Endodermal cell (in vitro differentiated cells): ENCODE measurements around the gene KRTAP10-3. TPM values are rescaled to one million over a fixed set of nuclear protein-coding genes. Genes with fewer than 3 reads are reported as not detected.

Experiments
- DNase-seq: peaks from one replicate; pipeline ENCODE4 v3.0.0-alpha.2; 2017
- H3K27ac ChIP-seq: 2 replicates; pipeline ENCODE4 v1.5.1; 2013; ENCODE audit warnings: mild to moderate bottlenecking, low read depth, low read length, moderate library complexity
- H3K27me3 ChIP-seq: 2 replicates; pipeline ENCODE4 v1.6.1; 2013; ENCODE audit warnings: mild to moderate bottlenecking, low read length, moderate library complexity; ENCODE audit not compliant: insufficient read depth, control insufficient read depth, poor library complexity, severe bottlenecking
- H3K36me3 ChIP-seq: 2 replicates; pipeline ENCODE4 v1.7.0; 2013; ENCODE audit warnings: mild to moderate bottlenecking, low read length, moderate library complexity; ENCODE audit not compliant: control insufficient read depth, insufficient read depth
- H3K4me1 ChIP-seq: one replicate; pipeline ENCODE4 v1.7.0; 2013; ENCODE audit warnings: low read length; ENCODE audit not compliant: control insufficient read depth, insufficient read depth
- H3K4me3 ChIP-seq: 2 replicates; pipeline ENCODE4 v1.5.1; 2013; ENCODE audit warnings: mild to moderate bottlenecking, low read length, moderate library complexity
- H3K9ac ChIP-seq: 2 replicates; pipeline ENCODE4 v1.6.1; 2013; ENCODE audit warnings: mild to moderate bottlenecking, low read length, moderate library complexity; ENCODE audit not compliant: poor library complexity, severe bottlenecking; ENCODE audit errors: extremely low read depth
- H3K9me3 ChIP-seq: 2 replicates; pipeline ENCODE4 v1.6.1; 2013; ENCODE audit warnings: mild to moderate bottlenecking, low read length, moderate library complexity; ENCODE audit not compliant: control insufficient read depth
- H3K27ac Mint-ChIP-seq: 2 replicates; pipeline ENCODE4 v1.8.0; 2020; ENCODE audit warnings: mixed read lengths
- H3K27me3 Mint-ChIP-seq: 2 replicates; pipeline ENCODE4 v1.8.0; 2021; ENCODE audit warnings: mild to moderate bottlenecking, mixed read lengths; ENCODE audit not compliant: insufficient read depth
- H3K36me3 Mint-ChIP-seq: 2 replicates; pipeline ENCODE4 v1.8.0; 2020; ENCODE audit warnings: low read depth, mixed read lengths
- H3K4me1 Mint-ChIP-seq: 2 replicates; pipeline ENCODE4 v1.8.0; 2020; ENCODE audit warnings: mixed read lengths
- H3K4me3 Mint-ChIP-seq: 2 replicates; pipeline ENCODE4 v1.8.0; 2020; ENCODE audit warnings: mild to moderate bottlenecking, moderate library complexity, mixed read lengths
- H3K9me3 Mint-ChIP-seq: 2 replicates; pipeline ENCODE4 v1.8.0; 2020; ENCODE audit warnings: mild to moderate bottlenecking, mixed read lengths
- WGBS, 2 experiments: methylation state at CpG; one replicate each; pipeline versions ENCODE4 v1.1.5 to v1.1.7; 2013; ENCODE audit warnings: missing lambda C conversion rate in 2 of 2, mixed read lengths in 1 of 2; ENCODE audit not compliant: insufficient coverage in 1 of 2, insufficient read length in 1 of 2; 5-methylcytosine and 5-hydroxymethylcytosine counted together
- total RNA-seq, 2 donors: library from RNA; stranded (reverse); fragmentation: NEBNext Ultra II Directional in 1 of 2; extraction: Animal tissue kit (Norgen Biotek cat#: 25700) in 1 of 2; gene quantifications; 2 replicates in 1 of 2; 3 replicates in 1 of 2; pipeline ENCODE4 v1.2.1, GENCODE V29; 2021
- TF ChIP-seq, protein P1 (sequence below): fragments of 200-600 bp; sonication (generic); conservative IDR thresholded peaks from 2 replicates; pipeline ENCODE4 v1.5.0; 2021; ENCODE audit warnings: antibody characterized with exemption, mild to moderate bottlenecking

Gene KRTAP10-3
- total RNA-seq, 2 donors from 2014 or later, result not detected

DNA sequence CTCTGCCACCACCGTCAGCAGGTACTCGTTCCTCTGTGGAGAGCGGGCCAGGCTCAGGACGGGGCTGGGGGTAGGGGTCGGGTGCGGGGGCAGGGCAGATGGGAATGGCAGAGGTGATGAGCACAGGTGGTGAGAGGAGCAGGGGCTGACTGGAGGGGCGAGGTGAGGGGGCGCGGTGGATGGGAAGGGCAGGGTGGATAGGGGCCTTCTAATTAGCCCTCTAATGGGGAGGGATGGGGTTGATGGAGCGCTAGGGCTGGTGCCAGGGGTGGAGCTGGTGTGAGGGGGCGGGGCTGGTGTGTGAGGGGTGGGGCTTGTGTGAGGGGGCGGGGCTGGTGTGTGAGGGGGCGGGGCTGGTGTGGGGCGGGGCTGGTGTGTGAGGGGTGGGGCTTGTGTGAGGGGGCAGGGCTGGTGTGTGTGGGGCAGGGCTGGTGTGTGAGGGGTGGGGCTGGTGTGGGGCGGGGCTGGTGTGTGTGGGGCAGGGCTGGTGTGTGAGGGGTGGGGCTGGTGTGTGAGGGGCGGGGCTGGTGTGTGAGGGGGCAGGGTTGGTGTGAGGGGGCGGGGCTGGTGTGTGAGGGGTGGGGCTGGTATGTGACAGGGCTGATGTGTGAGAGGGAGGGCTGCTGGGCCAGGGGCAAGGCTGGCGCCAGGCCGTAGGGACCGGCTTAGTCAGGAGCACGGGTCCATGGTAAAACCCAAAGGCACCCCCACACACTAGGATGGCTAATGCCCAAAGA, 24.5 kb downstream of the KRTAP10-3 start:
- H3K36me3 Mint-ChIP-seq, result no peaks in the 10 kb centered on the region
- peak; percentile 68 for DNase-seq

DNA sequence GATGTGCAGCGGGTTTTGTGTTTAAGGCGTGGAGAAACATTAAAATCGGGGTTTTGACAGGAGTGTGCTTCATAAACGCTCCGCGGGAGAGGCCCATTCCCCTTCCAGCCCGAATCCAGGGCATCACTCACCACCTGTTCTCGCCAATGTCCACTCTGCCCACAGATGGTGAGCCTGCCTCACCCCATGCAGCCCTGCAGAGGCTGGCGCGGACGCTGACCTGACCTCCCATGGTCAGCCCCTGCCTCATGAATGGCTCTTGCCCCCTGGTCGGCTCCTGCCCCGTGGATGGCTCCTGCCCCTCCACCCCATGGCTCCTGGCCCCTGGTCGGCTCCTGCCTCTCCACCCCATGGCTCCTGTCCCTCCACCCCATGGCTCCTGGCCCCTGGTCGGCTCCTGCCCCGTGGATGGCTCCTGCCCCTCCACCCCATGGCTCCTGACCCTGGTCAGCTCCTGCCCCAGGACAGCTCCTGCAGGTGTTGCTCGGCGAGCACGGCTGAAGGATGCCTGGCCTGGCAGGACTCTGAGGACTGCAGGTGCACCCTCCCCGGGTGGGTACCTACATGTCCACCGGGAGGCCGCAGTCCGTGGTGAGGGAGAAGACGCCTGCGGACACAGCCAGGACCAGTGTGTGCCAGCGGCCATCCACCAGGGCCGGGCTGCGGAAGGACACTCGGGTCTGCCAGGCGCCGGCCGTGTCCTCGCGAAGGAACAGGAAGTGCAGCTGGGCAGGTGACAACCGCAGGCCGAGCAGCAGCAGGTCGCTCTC, 25.3 kb downstream of the KRTAP10-3 start:
- Histone ChIP-seq H3K9me3 (no peaks in the 10 kb centered on the region), H3K4me1 (no peaks in the 10 kb centered on the region), H3K27me3 (no peaks in the 10 kb centered on the region), H3K9ac (no peak overlapping the region), H3K27ac (no peak overlapping the region), H3K4me3 (no peak overlapping the region), H3K36me3 (no peaks in the 10 kb centered on the region)
- DNase-seq, result peak; percentile 52
- 92 to 95% methylated on average over 34 to 37 of the region's 37 CpGs for WGBS, 2 experiments
- no peak overlapping the region for H3K4me3 Mint-ChIP-seq
- H3K9me3 Mint-ChIP-seq, result no peaks in the 10 kb centered on the region
- no peaks in the 10 kb centered on the region for H3K36me3 Mint-ChIP-seq
- H3K27ac Mint-ChIP-seq, result no peak overlapping the region
- TF ChIP-seq, protein P1, sequence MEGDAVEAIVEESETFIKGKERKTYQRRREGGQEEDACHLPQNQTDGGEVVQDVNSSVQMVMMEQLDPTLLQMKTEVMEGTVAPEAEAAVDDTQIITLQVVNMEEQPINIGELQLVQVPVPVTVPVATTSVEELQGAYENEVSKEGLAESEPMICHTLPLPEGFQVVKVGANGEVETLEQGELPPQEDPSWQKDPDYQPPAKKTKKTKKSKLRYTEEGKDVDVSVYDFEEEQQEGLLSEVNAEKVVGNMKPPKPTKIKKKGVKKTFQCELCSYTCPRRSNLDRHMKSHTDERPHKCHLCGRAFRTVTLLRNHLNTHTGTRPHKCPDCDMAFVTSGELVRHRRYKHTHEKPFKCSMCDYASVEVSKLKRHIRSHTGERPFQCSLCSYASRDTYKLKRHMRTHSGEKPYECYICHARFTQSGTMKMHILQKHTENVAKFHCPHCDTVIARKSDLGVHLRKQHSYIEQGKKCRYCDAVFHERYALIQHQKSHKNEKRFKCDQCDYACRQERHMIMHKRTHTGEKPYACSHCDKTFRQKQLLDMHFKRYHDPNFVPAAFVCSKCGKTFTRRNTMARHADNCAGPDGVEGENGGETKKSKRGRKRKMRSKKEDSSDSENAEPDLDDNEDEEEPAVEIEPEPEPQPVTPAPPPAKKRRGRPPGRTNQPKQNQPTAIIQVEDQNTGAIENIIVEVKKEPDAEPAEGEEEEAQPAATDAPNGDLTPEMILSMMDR, result no peak
- no peaks in the 10 kb centered on the region for H3K4me1 Mint-ChIP-seq
- H3K27me3 Mint-ChIP-seq, result no peaks in the 10 kb centered on the region

More for the DNA sequence above, 24.5 kb downstream of the KRTAP10-3 start:
- H3K27ac ChIP-seq, result no peak overlapping the region
- no peaks in the 10 kb centered on the region for H3K4me1 ChIP-seq
- Mint-ChIP-seq H3K9me3 (no peaks in the 10 kb centered on the region), H3K4me3 (no peak overlapping the region), H3K4me1 (no peaks in the 10 kb centered on the region), H3K27ac (no peak overlapping the region), H3K27me3 (no peaks in the 10 kb centered on the region)
- H3K9me3 ChIP-seq, result no peaks in the 10 kb centered on the region
- TF ChIP-seq, protein P1, result no peak
- 95 to 100% methylated on average over 4 to 13 of the region's 21 CpGs for WGBS, 2 experiments
- H3K4me3 ChIP-seq, result no peak overlapping the region
- no peak overlapping the region for H3K9ac ChIP-seq
- no peaks in the 10 kb centered on the region for H3K27me3 ChIP-seq
- H3K36me3 ChIP-seq, result no peaks in the 10 kb centered on the region

DNA sequence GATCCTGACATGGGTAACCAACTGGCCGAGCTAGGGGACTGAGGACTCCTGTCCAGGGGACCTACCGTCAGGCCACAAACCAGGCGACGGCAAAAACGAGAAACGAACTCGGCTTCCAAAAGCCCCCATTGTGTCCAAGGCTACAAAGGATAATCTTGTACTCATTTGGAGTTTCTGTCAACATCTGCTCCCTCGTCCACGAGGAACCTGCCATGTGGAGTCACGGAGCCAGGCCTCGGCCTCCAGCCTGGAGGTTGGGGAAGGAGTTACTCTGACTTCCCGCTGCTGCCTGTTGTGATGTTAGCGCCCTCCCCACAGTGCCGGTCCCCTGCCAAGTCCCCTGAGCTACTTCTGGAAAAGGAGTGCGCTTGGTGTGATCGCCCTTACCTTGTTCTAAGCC, 25.9 kb downstream of the KRTAP10-3 start:
- Histone ChIP-seq H3K9me3 (no peaks in the 10 kb centered on the region), H3K27ac (no peak overlapping the region), H3K4me3 (no peak overlapping the region), H3K36me3 (no peaks in the 10 kb centered on the region), H3K9ac (no peak overlapping the region), H3K27me3 (no peaks in the 10 kb centered on the region), H3K4me1 (no peaks in the 10 kb centered on the region)
- no peaks in the 10 kb centered on the region for H3K9me3 Mint-ChIP-seq
- 94 to 95% methylated on average over 14 to 16 of the region's 16 CpGs for WGBS, 2 experiments
- peak; percentile 38 for DNase-seq
- H3K36me3 Mint-ChIP-seq, result no peaks in the 10 kb centered on the region
- TF ChIP-seq, protein P1, result no peak
- H3K4me1 Mint-ChIP-seq, result no peaks in the 10 kb centered on the region
- no peak overlapping the region for H3K4me3 Mint-ChIP-seq
- no peaks in the 10 kb centered on the region for H3K27me3 Mint-ChIP-seq
- no peak overlapping the region for H3K27ac Mint-ChIP-seq
